Hippocampal formation (tissue), 2 donors: ENCODE measurements around the gene ANKRD16.
"Not testable (repeated sequence)": the region's sequence is repeated elsewhere in the genome, so short reads cannot be mapped to it uniquely, and the experiment has no call there.

Experiments used
- DNase-seq, 2 donors: peaks; one replicate each; lab custom pipeline; 2025; lab: John Stamatoyannopoulos, UW

ANKRD16 gene

GRCh38 chr10:5889624-5890451 lies at the start of gene ANKRD16, which contains the start of gene FBH1:
ANKRD16 (minus strand) TSS chr10:5889893; CDS start chr10:5889354, 539 bp downstream.
FBH1 (plus strand) TSS chr10:5890243; CDS start chr10:5890346, 103 bp downstream.
- peak; percentile 97 to 98 for DNase-seq

GRCh38 chr10:5938291-5938690 lies 48.6 kb upstream of the ANKRD16 start:
- DNase-seq, result no peak

- DNase-seq, result no peak
These were observed 47.3 kb upstream of the ANKRD16 start for GRCh38 chr10:5937016-5937415.

- no peak for DNase-seq
These were observed 45.9 kb upstream of the ANKRD16 start for GRCh38 chr10:5935628-5936027.

- no peak for DNase-seq
These were observed 44.3 kb upstream of the ANKRD16 start for GRCh38 chr10:5933909-5934546.

GRCh38 chr10:5932345-5932744 lies 42.7 kb upstream of the ANKRD16 start:
- no peak for DNase-seq

GRCh38 chr10:5930272-5930671 lies 40.6 kb upstream of the ANKRD16 start:
- DNase-seq, result no peak

- no peak for DNase-seq
These were observed 39.7 kb upstream of the ANKRD16 start for GRCh38 chr10:5929442-5929841.

GRCh38 chr10:5927306-5927705 lies 37.6 kb upstream of the ANKRD16 start:
- DNase-seq, result no peak

GRCh38 chr10:5924889-5925288 lies 35.2 kb upstream of the ANKRD16 start:
- no peak for DNase-seq

- DNase-seq, result no peak
These were observed 32.1 kb upstream of the ANKRD16 start for GRCh38 chr10:5921746-5922145.

GRCh38 chr10:5919568-5919967 lies 29.9 kb upstream of the ANKRD16 start:
- DNase-seq, result no peak

GRCh38 chr10:5918763-5919162 lies 29.1 kb upstream of the ANKRD16 start:
- no peak for DNase-seq

- no peak for DNase-seq
These were observed 27.6 kb upstream of the ANKRD16 start for GRCh38 chr10:5917305-5917704.

GRCh38 chr10:5915451-5915850 lies 25.8 kb upstream of the ANKRD16 start:
- DNase-seq, result no peak

GRCh38 chr10:5913736-5914135 lies 24.0 kb upstream of the ANKRD16 start:
- no peak for DNase-seq

- DNase-seq, result no peak
These were observed 22.0 kb upstream of the ANKRD16 start for GRCh38 chr10:5911670-5912069.

GRCh38 chr10:5910323-5911100 lies 20.8 kb upstream of the ANKRD16 start:
- no peak for DNase-seq

GRCh38 chr10:5908676-5909075 lies 19.0 kb upstream of the ANKRD16 start:
- DNase-seq, result not testable (repeated sequence)

GRCh38 chr10:5906651-5907050 lies 17.0 kb upstream of the ANKRD16 start:
- no peak for DNase-seq

- no peak for DNase-seq
These were observed 16.3 kb upstream of the ANKRD16 start for GRCh38 chr10:5905854-5906507.

- DNase-seq, result no peak
These were observed 14.5 kb upstream of the ANKRD16 start for GRCh38 chr10:5904227-5904626.
